Esophagus mucosa (tissue), 1 donor: ENCODE results near the gene C2orf42. TPM values are rescaled to one million over a fixed set of nuclear protein-coding genes. Genes with fewer than 3 reads are reported as not detected.
A peak's percentile ranks its signal among the peaks of the same experiment; 100 is the strongest.
"Not testable (repeated sequence)": the region's sequence is repeated elsewhere in the genome, so short reads cannot be mapped to it uniquely, and the experiment has no call there.

Experiments
- ATAC-seq: fragments of 200-7000 bp; cut with Tn5 transposase; one replicate; pipeline ENCODE4 v1.9.1; 2020
- total RNA-seq: library from RNA; stranded (reverse); gene quantifications from one replicate; pipeline ENCODE4 v1.2.4, GENCODE V29; 2023
- donor health status: DM: yes; HTN: yes; CAD: no.

C2orf42 gene
- total RNA-seq, 1 donor from 2014 or later: 4.9 TPM

DNA sequence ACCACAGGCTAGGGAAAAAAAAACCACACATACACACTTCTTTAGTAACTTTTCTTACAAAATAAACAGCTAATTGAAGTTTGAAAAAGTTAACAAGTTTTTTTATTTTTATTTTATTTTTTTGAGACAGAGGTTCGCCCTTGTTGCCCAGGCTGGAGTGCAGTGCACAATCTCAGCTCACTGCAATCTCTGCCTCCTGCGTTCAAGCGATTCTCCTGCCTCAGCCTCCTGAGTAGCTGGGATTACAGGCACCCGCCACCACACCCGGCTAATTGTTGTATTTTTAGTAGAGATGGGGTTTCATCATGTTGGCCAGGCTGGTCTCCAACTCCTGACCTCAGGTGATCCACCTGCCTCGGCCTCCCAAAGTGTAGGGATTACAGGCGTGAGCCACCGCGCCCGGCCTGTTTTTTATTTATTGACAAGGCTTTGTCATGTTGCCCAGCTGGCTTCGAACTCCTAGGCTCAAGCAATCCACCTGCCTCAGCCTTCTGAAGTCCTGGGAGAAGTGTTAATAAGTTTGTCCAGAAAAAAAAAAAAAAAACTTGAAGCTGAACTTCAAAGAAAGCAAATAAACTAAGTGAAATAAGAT is 21.1 kb downstream of the C2orf42 start:
- not testable (repeated sequence) for ATAC-seq

DNA sequence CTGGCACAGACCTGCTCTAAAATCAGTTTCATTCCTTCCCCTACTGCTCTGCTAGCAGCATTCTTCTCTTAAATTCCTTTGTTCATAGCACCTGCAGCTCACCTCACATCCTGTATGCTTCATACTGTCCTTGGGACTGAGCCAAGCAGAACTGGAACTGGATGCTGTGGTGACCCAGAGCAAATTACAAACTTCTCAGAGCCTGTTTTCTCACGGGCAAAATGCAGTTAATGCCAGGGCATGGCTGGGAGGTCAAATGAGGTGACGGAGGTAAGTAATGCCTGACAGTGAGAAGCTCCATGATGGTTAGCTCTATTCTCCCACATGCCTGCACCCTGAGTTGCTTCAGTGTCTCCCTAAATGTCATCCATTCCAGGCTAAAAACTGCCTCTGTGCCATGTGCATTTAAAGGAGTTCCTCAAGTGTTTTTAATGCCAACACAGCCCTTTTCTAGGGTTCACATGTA is 29.7 kb downstream of the C2orf42 start:
- peak; percentile 76 for ATAC-seq

DNA sequence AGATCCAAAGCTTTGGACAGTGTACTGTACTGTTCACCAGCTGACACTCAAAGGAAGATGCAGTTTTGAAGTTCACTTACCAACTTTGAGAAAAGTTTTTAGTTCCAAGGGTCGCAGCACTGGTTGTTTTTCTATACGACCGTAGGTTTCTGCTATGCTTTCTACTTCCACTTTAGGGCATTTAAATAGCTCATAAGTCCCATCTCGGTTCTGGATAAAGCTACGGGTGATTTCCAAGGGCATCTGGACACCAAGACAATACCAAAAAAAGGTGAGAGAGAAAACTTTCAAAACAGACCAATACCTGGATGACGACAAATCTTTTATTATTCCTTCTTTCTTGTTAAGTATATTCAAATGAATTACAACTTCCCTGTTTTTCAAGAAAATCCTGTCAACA is 30.3 kb downstream of the C2orf42 start:
- no peak for ATAC-seq

DNA sequence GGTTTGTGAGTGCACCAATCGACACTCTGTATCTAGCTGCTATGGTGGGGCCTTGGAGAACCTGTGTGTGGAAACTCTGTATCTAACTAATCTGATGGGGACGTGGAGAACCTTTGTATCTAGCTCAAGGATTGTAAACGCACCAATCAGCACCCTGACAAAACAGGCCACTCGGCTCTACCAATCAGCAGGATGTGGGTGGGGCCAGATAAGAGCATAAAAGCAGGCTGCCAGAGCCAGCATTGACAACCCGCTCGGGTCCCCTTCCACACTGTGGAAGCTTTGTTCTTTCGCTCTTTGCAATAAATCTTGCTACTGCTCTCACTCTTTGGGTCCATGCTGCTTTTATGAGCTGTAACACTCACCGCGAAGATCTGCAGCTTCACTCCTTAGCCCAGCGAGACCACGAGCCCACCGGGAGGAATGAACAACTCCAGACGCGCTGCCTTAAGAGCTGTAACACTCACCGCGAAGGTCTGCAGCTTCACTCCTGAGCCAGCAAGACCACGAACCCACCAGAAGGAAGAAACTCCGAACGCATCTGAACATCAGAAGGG is 41.6 kb downstream of the C2orf42 start:
- not testable (repeated sequence) for ATAC-seq

DNA sequence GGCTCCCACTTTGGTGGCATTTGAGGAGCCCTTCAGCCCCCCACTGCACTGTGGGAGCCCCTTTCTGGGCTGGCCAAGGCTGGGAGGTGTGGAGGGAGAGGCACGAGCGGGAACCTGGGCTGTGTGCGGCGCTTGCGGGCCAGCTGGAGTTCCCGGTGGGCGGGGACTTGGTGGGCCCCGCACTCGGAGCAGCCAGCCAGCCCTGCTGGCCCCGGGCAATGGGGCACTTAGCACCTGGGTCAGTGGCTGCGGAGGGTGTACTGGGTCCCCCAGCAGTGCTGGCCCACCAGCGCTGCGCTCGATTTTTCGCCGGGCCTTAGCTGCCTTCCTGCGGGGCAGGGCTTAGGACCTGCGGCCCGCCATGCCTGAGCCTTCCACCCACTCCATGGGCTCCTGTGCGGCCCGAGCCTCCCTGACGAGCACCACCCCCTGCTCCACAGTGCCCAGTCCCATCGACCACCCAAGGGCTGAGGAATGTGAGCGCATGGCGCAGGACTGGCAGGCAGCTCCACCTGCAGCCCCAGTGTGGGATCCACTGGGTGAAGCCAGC is 42.5 kb downstream of the C2orf42 start:
- ATAC-seq: not testable (repeated sequence)

DNA sequence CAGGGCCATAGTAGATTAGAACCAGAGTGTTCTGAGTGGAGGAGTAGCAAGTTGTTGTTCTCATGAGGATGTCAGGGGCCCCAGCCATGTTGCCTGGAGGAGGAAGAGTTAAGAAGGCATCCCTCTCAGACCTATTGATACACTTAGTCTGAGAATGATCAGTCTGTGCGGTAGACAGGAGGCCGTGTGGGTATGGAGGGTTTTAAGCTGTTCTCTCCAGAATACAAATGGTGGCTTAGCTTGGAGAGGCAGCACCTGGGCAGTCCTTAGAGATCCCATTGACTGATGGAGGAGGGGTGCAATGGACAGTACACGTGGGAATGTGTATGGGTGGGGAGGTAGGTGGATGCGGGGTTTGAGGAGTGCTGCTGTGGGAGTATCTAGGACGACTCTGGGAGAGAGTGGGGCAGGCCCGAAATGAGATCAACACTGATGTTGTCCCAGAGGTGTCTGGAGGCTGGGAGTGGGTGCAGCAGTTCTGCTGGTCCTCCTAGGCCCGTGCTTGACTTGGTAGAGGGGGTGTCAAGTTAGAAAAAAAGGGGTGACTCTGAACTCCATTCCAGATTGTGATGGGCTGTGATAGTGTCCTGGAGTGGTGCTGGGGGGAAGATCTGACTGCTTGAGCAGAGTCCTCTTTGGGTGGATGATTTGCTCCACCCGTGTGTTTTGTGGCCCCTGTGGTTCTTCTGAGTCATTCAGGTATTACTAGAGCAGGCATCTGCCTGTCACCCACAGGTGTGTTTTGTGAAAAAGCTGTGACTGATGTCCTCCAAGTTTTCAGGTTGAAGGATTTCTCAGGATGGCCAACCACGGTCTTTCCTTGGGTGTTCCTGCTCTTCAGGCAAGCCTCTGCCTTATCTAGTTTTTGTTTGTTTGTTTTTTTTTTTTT is 44.7 kb downstream of the C2orf42 start:
- ATAC-seq: no peak

DNA sequence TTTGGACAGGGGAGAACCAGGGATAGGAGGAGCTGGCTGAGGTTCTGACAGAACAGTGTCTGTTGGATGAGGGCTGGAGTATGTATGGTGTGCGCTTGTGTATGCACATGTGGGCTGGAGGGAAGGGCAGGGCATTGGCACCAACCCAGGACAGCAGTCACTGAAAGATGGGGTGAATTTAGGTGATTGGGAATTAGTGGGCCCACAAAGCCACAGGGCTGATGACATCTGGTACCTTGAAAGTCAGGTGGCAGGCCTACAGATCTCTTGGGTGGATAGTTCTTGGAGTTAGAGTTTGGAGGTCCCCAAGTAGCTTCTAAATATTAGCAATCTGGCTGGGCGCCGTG is 45.7 kb downstream of the C2orf42 start:
- ATAC-seq: no peak

DNA sequence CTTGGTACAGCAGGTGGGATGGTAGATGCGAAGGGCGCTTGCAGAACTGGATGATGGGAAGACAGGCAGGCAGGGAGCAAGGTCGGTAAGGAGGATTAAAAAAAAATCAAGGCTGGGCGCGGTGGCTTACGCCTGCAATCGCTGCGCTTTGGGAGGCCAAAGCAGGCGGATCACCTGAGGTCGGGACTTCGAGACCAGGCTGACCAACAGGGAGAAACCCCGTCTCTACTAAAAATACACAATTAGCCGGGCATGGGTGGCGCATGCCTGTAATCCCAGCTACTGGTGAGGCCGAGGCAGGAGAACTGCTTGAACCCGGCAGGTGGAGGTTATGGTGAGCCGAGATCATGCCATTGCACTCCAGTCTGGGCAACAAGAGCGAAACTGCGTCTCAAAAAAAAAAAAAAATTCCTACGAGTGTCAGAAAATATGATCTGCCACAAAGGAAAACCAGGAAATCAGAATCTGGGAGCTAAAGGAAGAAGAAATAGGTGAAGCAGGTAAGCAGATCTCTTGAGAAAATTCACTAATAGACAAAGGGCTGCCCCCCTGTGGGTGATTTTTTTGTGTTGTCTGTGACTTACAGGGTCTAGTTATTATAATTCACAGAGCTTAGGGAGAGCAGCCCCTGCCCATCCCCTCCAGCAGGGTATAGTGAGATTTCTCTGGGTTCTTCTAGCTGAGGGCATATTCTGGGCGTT is 46.2 kb downstream of the C2orf42 start:
- no peak for ATAC-seq

DNA sequence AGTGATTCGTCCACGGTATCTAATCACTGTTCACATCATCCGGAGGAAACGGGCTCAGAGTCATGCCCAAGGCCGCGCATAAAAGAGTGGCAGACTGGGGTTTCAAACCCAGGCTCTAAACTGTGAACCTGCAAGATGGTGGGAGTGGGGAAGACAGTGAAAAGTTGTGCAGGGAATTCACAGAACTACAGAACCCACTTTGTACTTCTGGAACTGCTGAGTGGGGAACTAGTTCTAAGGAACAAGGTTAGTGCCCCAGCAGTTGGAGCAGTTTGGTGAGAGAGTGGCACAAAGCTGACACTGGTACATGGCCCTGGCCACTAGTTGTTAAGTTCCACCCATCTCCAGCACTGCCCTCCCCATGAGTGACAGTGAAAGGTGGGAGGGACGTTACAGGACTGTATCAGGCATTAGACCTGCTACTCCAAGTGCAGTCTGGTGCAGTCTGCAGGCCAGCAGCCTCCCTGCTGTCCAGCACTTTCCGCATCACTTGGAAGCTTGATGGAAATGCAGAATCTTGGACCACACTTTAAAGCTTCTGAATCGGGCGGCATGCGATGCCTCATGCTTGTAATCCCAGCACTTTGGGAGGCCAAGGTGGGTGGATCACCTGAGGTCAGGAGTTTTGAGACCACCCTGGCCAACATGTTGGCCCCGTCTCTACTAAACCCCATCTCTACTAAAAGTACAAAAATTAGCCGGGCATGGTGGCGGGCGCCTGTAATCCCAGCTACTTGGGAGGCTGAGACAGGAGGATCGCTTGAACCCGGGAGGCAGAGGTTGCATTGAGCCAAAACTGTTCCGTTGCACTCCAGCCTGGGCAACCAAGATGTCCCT is 47.3 kb downstream of the C2orf42 start:
- peak; percentile 26 for ATAC-seq

DNA sequence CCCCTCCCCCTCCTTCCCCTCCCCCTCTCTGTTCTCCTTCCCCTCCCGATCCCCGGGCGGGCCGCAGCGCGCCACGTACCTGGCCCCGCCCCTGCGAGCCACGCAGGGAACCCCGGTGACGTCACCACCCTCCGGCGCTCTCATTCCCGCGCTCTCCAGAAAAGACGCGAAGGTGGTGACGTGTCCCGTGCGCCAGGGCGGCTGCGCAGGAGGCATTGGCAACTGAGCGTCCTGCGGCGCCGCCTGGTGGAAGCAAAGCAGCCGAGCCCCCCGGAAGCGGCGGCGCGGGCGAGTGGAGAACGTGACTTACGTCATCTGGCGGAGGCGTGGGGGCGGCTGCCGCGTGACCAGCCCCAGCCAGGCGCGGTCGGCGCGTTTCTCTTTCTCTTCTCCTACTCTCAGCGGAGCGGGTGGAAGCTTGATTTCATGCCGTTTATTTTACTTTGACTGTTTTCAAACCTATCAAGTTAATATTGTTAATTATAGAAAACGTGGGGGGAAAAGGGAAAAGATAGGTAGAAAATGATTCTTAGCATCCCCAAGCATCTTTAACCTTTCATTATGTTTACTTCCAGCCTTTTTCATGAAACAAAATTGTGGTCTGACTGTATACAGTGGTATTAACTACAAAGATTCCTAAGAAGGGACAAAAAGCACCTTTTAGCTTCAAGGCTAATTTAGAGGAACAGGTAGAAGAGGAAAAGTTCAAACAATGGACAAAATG is 48.1 kb downstream of the C2orf42 start:
- ATAC-seq: peak; percentile 84

DNA sequence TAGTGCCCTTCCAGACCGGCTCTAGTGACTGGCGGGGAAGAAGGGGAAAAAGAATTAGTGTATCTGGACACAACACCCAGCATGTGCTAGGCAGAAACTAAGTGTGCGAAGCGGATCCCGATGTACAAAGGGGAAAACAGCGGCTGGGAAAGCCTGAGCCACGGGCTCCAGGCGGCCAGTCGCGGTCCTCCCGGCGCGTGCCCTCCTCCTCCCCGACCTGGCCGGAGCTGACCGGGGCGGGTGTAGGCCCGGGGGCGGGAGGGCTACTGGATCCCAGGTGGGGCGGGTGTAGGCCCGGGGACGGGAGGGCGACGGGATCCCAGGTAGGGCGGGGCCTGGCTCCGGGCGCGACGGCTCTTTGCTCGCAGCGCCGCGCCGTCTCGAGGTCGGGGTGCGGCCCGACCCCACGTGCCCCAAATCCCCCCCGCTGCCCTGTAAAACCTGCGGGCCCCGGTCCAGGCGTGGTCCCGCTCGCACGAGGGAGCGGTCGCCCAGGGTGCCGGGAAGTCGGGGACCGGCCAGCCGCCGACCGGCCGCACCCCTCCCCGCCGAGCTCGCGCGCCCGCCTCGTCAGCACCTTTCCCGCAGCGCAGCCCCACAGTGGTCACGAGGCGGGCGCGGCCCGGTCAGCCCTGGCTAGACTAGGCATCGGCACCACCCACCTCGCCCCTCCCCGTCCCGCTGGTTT is 48.8 kb downstream of the C2orf42 start:
- ATAC-seq: peak; percentile 63

DNA sequence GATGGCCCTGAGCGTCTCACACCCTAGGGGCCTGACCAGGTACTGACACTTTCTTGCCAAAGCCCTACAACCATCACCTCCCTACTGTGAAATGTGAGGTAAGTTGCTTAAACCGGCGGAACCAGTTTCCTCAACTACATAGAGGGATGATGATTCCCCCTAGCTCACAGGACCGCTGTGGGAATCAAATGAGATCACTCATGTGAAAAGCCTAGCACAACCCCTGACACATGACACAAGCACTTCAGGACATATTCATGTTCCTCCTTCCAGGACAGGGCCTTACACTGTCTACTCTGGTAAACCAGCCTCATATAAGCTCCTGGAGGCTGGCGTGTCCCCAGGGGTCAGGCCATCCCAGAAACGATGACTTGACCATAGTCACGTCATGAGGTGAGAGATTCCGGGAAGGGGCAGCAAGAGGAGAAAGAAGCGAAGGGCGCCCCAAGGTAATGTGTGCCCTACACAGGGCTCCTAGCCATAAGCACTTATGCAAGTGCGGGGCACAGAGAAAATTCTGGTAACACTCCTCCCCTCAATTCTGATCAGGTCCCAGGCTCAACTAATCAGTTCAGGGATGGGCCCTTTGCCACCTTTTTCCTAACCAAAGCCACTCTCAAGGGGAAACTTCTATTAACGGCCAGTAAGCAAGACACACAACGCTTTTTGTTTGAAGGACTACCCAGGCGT is 49.5 kb downstream of the C2orf42 start:
- peak; percentile 73 for ATAC-seq

DNA sequence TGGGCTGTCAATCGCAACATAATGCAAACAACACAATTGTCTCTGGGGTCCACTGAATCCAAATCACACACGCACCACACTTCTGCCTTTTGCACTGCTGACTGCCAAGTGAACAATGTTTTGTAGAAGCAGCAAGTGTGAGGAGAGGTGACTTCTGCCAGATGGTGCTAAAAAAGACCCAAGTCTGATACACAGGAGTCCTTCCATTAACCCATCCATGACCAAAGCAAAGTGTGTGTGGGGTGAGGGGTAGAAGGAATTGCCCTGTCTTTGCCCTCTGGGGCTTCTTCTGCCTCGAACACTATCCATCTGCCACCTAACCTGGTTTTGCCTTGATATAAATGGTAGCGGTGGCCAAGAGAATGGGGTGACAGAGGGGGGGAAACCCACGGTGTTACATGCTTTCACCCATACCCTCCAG is 50.0 kb downstream of the C2orf42 start:
- no peak for ATAC-seq

DNA sequence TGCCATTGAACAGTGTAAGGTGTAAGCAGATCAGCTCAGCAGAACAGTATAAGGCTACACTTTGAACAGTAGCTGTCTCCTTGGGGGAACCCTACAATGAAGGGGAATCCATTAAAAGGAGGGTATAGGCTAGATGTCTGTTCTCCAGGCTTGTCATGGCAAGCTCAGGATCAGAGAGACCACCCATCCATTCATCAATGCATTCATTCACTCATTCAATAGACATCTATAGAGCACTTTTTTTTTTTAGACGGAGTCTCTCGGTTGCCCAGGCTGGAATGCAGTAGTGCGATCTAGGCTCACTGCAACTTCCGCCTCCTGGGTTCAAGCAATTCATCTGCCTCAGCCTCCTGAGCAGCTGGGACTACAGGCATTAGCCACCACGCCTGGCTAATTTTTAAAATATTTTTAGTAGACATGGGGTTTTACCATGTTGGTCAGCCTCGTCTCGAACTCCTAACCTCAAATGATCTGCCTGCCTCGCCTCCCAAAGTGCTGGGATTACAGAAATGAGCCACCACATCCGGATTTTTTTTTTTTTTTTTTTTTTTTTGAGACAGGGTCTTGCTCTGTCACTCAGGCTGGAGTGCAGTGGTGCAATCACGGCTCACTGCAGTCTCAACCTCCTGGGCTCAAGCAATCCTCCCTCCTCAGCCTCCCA is 56.4 kb downstream of the C2orf42 start:
- peak; percentile 11 for ATAC-seq

DNA sequence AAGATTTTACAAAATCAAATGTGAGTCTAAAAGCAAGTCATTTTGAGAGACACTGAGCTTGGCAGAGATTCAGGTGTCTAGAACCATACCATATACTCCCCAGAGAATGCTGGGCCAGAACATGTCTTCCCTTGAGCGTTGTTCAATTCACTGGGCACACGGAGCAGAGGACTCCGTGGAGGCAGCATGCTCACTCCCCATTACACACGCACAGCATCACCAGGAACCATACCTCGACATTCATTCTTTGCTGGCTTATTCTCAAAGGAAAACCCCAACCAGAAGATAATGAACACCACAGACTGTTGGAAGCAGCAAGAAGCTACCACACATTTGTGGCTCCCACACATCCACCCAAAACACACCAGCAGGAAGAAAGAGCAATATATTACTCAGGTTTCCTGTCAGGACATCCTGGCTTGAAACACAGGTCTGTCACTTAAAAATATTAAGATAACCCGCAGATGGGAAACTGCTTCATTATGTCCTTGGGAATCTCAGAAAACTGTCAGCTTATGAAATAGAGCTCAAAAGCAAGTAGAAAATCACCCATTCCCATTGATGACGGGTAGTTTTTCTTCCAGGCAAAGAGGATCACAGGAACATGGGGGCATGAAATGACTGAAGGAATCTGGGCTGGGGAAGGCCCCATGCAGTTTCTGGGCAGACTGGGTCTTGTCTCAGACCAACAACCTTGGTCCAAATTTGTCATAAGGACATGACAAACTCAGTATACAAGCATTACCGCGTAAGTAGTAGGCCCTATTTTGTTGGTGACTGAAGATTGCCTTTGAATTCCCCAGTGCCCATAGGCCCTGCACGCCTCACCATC is 57.1 kb downstream of the C2orf42 start:
- ATAC-seq: no peak

DNA sequence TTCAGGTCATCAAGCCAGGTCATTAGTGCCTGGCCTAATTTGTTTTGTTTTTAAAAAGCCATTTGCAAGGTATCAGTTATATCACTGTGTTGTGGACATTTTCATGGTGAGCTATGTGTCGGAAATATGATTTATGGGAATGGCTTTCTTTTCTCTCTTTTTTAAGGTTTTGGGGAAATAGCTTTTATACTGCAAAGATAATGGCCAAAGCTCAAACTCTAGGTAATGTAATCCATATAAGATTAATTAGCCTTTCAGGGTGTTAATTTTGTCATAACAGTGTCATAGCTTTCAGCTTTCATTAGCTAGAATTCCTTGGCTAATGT is 57.7 kb downstream of the C2orf42 start:
- ATAC-seq: no peak

DNA sequence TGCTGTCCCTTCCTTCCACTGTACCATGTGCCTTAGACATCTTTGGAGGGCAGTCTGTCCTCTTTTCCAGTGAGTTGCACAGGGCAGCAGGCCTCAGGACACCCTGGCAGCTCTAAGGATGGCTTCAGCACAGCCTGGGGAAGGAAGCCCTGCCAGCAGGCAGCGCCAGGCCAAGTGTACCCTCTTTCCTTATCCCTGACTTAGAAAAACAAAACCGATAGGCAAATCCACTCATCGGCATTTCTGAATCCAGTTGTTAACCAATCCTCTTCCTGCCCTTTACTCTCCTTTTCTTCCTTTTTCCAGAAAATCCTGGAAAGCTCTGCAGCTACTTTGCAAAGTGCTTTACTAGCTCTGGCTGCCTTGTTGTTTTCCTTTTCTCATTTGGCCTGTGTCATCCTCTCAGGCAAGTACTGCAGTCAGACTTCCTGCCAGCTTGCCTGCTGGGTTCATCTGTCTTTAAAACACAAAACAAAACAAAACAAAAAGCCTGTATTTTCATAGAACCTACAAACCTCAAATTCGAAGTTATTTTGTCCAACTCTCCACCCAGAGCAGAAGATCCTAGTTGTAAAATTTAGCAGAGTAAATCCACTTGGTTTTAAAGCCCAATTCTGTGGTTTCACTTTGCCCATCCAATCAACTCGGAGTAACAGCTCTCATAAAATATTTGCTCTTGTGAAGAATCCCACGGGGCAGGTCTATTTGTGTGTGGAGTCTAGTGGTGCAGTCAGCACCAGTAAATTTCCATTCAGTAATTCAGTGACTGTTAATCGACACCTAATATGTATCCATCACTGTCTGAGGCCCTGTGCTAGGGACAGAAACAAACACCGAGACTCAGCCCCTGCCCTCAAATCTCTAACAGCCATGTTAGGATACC is 58.3 kb downstream of the C2orf42 start:
- ATAC-seq: peak; percentile 40
